PC-3 (cell line): ENCODE measurements around the gene IP6K3. TPM values are rescaled to one million over a fixed set of nuclear protein-coding genes. Genes with fewer than 3 reads are reported as not detected.

Experiments used
- ATAC-seq: fragments of 200-7000 bp; cut with Tn5 transposase; 2 replicates; pipeline ENCODE4 v1.9.1; 2020; ENCODE audit warnings: mild to moderate bottlenecking, moderate library complexity
- BruUV-seq: library from RNA; stranded (reverse); fragments of 400-500 nt; replicated peaks from 2 replicates; lab custom pipeline; 2021; lab: Mats Ljungman, UMichigan
- CTCF ChIA-PET: fragments of 300-600 bp; sonication (Branson Sonifier 250); formaldehyde crosslinking; loops from one replicate; lab custom pipeline; 2022; ENCODE audit warnings: antibody characterized with exemption; lab: Charles Lee
- POLR2A ChIA-PET: fragments of 300-600 bp; sonication (Branson Sonifier 250); formaldehyde crosslinking; loops from one replicate; lab custom pipeline; 2022; ENCODE audit warnings: antibody characterized with exemption; ENCODE audit not compliant: unreplicated experiment; lab: Charles Lee
- DNase-seq: peaks from one replicate; pipeline ENCODE4 v3.0.0-alpha.2; 2015
- H2AFZ ChIP-seq: fragments of 300-600 bp; sonication (generic); 2 replicates; pipeline ENCODE4 v1.6.0; 2016; ENCODE audit warnings: antibody characterized with exemption, low read length
- H3F3A ChIP-seq: fragments of 300-600 bp; sonication (generic); one replicate; pipeline ENCODE4 v1.6.0; 2017; ENCODE audit warnings: antibody characterized with exemption, low read length, control low read depth, mild to moderate bottlenecking; ENCODE audit not compliant: unreplicated experiment
- H3K27ac ChIP-seq: fragments of 300-600 bp; sonication (generic); 2 replicates; pipeline ENCODE4 v1.5.1; 2016; ENCODE audit warnings: mild to moderate bottlenecking, low read length
- H3K27me3 ChIP-seq: fragments of 300-600 bp; sonication (generic); 2 replicates; pipeline ENCODE4 v1.6.1; 2016; ENCODE audit warnings: low read length, mixed read lengths
- H3K36me3 ChIP-seq: fragments of 300-600 bp; sonication (generic); 2 replicates; pipeline ENCODE4 v1.6.1; 2016; ENCODE audit warnings: low read depth, mixed run types, low read length, mixed read lengths
- H3K4me1 ChIP-seq: fragments of 300-600 bp; sonication (generic); 2 replicates; pipeline ENCODE4 v1.5.1; 2016; ENCODE audit warnings: low read length; ENCODE audit not compliant: insufficient read depth
- H3K4me2 ChIP-seq: fragments of 300-600 bp; sonication (generic); 2 replicates; pipeline ENCODE4 v1.6.0; 2016; ENCODE audit warnings: low read length
- H3K4me3 ChIP-seq: fragments of 300-600 bp; sonication (generic); 2 replicates; pipeline ENCODE4 v1.5.1; 2016; ENCODE audit warnings: mild to moderate bottlenecking, low read length, mixed read lengths
- H3K79me2 ChIP-seq: fragments of 300-600 bp; sonication (generic); 2 replicates; pipeline ENCODE4 v1.6.1; 2017; ENCODE audit warnings: low read length, mixed read lengths
- H3K9ac ChIP-seq: fragments of 300-600 bp; sonication (generic); 2 replicates; pipeline ENCODE4 v1.6.0; 2016; ENCODE audit warnings: mild to moderate bottlenecking, low read length
- H3K9me2 ChIP-seq: fragments of 300-600 bp; sonication (generic); replicated peaks from 2 replicates; pipeline ENCODE4 v1.6.1; 2016; ENCODE audit warnings: mixed run types, low read length, mixed read lengths
- H3K9me3 ChIP-seq: fragments of 300-600 bp; sonication (generic); 2 replicates; pipeline ENCODE4 v1.6.1; 2016; ENCODE audit warnings: low read length, mixed read lengths
- H4K20me1 ChIP-seq: fragments of 300-600 bp; sonication (generic); 2 replicates; pipeline ENCODE4 v1.6.1; 2016; ENCODE audit warnings: low read length, mixed read lengths
- CTCF ChIP-seq: fragments of 300-600 bp; sonication (generic); conservative IDR thresholded peaks from 2 replicates; pipeline ENCODE4 v1.5.1; 2017; ENCODE audit warnings: antibody characterized with exemption, low read depth, mild to moderate bottlenecking, low read length
- EZH2 ChIP-seq: fragments of 300-600 bp; sonication (generic); IDR thresholded peaks from one replicate; pipeline ENCODE4 v1.6.1; 2017; ENCODE audit warnings: antibody characterized with exemption, mild to moderate bottlenecking, low read length; ENCODE audit not compliant: unreplicated experiment
- EZH2phosphoT487 ChIP-seq: fragments of 300-600 bp; sonication (generic); IDR thresholded peaks from 2 replicates; pipeline ENCODE4 v1.6.1; 2018; ENCODE audit warnings: mild to moderate bottlenecking, antibody characterized with exemption, low read length, borderline replicate concordance
- intact Hi-C: fragments of 100-400 bp; cut with micrococcal nuclease; formaldehyde crosslinking; loops from 2 replicates; pipeline ENCODE4 v1.9.0; 2023
- total RNA-seq: library from RNA; depleted of rRNA; stranded (reverse); fragments of >200 nt; gene quantifications from 2 replicates; pipeline ENCODE4 v1.2.3, GENCODE V29; 2014

IP6K3 gene
- total RNA-seq, 1 experiment from 2014 or later, result not detected

GRCh38 chr6:33754222-33754621 lies 7.5 kb upstream of the IP6K3 start:
- CTCF ChIA-PET, result no interaction called here

GRCh38 chr6:33752646-33753015 lies 5.9 kb upstream of the IP6K3 start:
- DNase-seq, result no peak
- no peak overlapping the region for H3K27ac ChIP-seq
- H3K4me2 ChIP-seq, result no peak overlapping the region
- H3K9ac ChIP-seq, result no peak overlapping the region
- H3F3A ChIP-seq, result no peaks in the 10 kb centered on the region
- H2AFZ ChIP-seq, result no peak overlapping the region
- H3K27me3 ChIP-seq, result no peaks in the 10 kb centered on the region
- H3K4me1 ChIP-seq, result peaks cover 6% of the 10 kb centered on the region; the same call in 1 of the 2 replicates
- ChIA-PET POLR2A (no interaction called here), CTCF (no interaction called here)
- ATAC-seq, result no peak
- no peaks in the 10 kb centered on the region for H3K36me3 ChIP-seq
- no peak overlapping the region for H3K4me3 ChIP-seq
- intact Hi-C loops, result no loop called here
- BruUV-seq, result no TSS peak
- H3K9me3 ChIP-seq, result no peaks in the 10 kb centered on the region
- no peaks in the 10 kb centered on the region for H3K9me2 ChIP-seq
- no peak for TF ChIP-seq EZH2
- TF ChIP-seq EZH2phosphoT487, result no peak
- H3K79me2 ChIP-seq, result no peaks in the 10 kb centered on the region
- no peaks in the 10 kb centered on the region for H4K20me1 ChIP-seq

More at GRCh38 chr6:33754222-33754621, 7.5 kb upstream of the IP6K3 start:
- no TSS peak for BruUV-seq
- no peaks in the 10 kb centered on the region for H4K20me1 ChIP-seq
- ATAC-seq, result no peak
- H2AFZ ChIP-seq, result no peak overlapping the region
- no peak overlapping the region for H3K4me3 ChIP-seq
- H3K9me3 ChIP-seq, result no peaks in the 10 kb centered on the region
- H3K79me2 ChIP-seq, result no peaks in the 10 kb centered on the region
- POLR2A ChIA-PET, result no interaction called here
- H3F3A ChIP-seq, result no peaks in the 10 kb centered on the region
- H3K4me1 ChIP-seq, result peaks cover 15% of the 10 kb centered on the region
- H3K9me2 ChIP-seq, result no peaks in the 10 kb centered on the region
- TF ChIP-seq EZH2phosphoT487 (no peak), CTCF (no peak), EZH2 (no peak)
- H3K9ac ChIP-seq, result no peak overlapping the region
- H3K27ac ChIP-seq, result no peak overlapping the region
- H3K36me3 ChIP-seq, result no peaks in the 10 kb centered on the region
- no peak for DNase-seq
- intact Hi-C loops, result no loop called here
- no peaks in the 10 kb centered on the region for H3K27me3 ChIP-seq
- no peak overlapping the region for H3K4me2 ChIP-seq

- H3K36me3 ChIP-seq, result no peaks in the 10 kb centered on the region
- H2AFZ ChIP-seq, result no peak overlapping the region
- intact Hi-C loops, result no loop called here
- H3K9me3 ChIP-seq, result no peaks in the 10 kb centered on the region
- no peak for DNase-seq
- POLR2A ChIA-PET, result no interaction called here
- no TSS peak for BruUV-seq
- no peak overlapping the region for H3K4me3 ChIP-seq
- CTCF ChIA-PET, result no interaction called here
- H3K27me3 ChIP-seq, result no peaks in the 10 kb centered on the region
- H3K4me2 ChIP-seq, result no peak overlapping the region
- no peaks in the 10 kb centered on the region for H4K20me1 ChIP-seq
- H3K4me1 ChIP-seq, result peaks cover 6% of the 10 kb centered on the region; the same call in 1 of the 2 replicates
- ATAC-seq, result peak; percentile 46
- TF ChIP-seq CTCF (no peak), EZH2 (no peak), EZH2phosphoT487 (no peak)
- H3K9me2 ChIP-seq, result no peaks in the 10 kb centered on the region
- no peak overlapping the region for H3K27ac ChIP-seq
- no peaks in the 10 kb centered on the region for H3F3A ChIP-seq
- H3K79me2 ChIP-seq, result no peaks in the 10 kb centered on the region
- H3K9ac ChIP-seq, result no peak overlapping the region
Measured at GRCh38 chr6:33751771-33752645, 5.3 kb upstream of the IP6K3 start.
